Measurements from ENCODE around the gene NUP107. TPM values are rescaled to one million over a fixed set of nuclear protein-coding genes. Genes with fewer than 3 reads are reported as not detected.

NUP107 gene
- total RNA-seq = 47.2 TPM

DNA sequence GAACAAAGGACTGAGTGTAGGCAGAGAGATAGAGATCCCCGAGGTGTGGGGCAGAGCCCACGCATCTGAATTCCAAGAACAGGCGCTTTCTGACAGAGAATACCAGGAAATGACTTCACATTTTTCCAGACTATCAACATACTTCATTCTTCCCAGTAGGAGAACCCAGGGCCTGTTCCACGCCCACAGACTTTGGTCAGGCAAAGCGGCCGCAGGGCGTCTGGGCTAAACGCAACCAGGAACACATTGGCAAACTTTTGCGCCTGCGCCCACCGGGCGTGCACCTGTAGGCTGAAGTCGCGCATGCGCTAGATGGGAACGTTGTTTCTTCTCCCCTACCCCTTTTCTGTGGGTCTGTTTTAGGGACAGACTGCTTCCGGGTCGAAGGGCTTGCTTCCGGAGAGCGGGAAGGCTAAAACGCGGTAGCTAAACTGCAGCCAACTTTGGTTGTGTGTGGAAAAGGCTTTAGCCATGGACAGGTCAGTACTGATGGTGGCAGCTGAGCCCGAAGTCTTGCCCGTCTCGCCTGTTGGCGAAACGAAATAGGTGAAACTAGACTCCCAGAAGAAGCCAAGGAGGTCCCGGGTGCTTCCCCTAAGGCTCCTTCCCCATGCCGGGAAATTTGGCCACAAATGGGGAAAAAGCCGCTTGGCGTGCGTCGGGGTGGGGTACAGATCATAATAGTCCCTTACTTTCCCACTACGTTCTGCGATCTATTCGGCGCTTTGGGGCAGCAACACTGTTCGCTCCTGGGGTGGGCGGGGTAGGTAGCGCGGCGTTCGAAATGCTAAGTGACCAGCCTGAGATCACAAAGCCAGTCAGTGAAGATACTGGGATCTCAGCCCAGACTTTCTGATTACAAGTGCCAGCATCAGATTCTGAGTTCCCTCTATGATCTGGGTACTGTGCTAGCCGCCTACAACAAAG is at the start of gene NUP107:
NUP107 (plus strand) TSS at position 384 of the 927 bp plus-strand sequence; CDS start at position 472, 88 bp downstream.

GRCh38 chr12:68745904-68746571 is 59.3 kb downstream of the NUP107 start, which contains the start of gene SLC35E3:
SLC35E3 (plus strand) TSS chr12:68746176; CDS start chr12:68746378, 202 bp downstream.

Other genes with a start within 250 kb of the NUP107 start
- gene RAP1B, start 76.1 kb upstream of the NUP107 start, total RNA-seq = 180 TPM
- 4.6 TPM for gene SLC35E3, start 59.2 kb downstream of the NUP107 start, total RNA-seq
- gene MDM2, start 121.2 kb downstream of the NUP107 start, total RNA-seq = 58.7 TPM
- 28.6 TPM for gene CPM, start 246.2 kb downstream of the NUP107 start, total RNA-seq